Fibroblast of mammary gland (primary cell): ENCODE data around the gene SH3RF3.

Source experiments
- DNase-seq: peaks from one replicate; pipeline ENCODE4 v3.0.0-alpha.2; 2010; ENCODE audit warnings: low read depth
- H3K4me3 ChIP-seq: 2 replicates; pipeline ENCODE4 v1.5.1; 2011; ENCODE audit warnings: low read depth, mild to moderate bottlenecking, low read length, moderate library complexity; ENCODE audit not compliant: control insufficient read depth
- TF ChIP-seq, protein P1 (sequence below): conservative IDR thresholded peaks from 2 replicates; pipeline ENCODE4 v1.5.1; 2011; ENCODE audit warnings: low read depth, low read length, inconsistent platforms; ENCODE audit not compliant: control insufficient read depth, insufficient read depth

The SH3RF3 gene

DNA sequence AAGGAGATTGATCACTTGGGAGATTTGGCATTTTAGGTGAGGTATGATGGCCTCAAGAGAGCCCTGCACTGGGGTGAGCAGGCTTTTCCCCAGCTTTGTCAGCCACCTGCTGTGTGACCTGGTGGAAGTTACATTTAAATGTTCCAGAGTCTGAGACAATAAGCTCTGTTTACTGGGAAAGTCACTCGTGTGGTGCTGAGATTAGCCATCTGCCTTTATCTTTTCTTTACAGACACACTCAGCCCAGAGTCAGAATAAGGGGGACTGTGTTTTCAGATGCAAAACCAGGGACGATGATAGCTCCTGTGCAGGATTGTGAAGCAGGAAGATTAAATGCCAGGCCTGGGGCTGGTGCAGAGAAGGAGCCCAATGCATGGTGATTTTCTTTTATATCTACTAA, 47.9 kb downstream of the SH3RF3 start:
- no peak overlapping the region for H3K4me3 ChIP-seq
- no peak for DNase-seq
- TF ChIP-seq, protein P1, sequence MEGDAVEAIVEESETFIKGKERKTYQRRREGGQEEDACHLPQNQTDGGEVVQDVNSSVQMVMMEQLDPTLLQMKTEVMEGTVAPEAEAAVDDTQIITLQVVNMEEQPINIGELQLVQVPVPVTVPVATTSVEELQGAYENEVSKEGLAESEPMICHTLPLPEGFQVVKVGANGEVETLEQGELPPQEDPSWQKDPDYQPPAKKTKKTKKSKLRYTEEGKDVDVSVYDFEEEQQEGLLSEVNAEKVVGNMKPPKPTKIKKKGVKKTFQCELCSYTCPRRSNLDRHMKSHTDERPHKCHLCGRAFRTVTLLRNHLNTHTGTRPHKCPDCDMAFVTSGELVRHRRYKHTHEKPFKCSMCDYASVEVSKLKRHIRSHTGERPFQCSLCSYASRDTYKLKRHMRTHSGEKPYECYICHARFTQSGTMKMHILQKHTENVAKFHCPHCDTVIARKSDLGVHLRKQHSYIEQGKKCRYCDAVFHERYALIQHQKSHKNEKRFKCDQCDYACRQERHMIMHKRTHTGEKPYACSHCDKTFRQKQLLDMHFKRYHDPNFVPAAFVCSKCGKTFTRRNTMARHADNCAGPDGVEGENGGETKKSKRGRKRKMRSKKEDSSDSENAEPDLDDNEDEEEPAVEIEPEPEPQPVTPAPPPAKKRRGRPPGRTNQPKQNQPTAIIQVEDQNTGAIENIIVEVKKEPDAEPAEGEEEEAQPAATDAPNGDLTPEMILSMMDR, result no peak

DNA sequence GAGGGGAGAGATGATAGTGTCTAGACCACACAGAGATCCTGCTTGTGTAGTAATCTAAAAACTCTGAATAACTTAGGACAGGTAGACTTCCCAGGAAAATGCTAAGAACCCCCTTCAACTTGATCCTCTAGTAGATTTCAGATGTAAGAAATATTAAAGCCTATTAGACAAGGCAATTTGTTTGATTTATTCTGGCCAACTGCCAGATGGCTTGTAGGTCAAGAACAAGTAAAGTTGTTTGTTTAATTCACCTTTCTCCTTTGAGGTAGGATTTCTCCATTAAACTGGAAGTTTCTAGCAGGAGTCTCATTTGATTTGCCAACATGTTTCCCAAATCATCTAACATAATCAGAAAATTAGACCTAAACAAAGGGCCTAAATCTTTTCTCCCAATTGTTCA, 48.6 kb downstream of the SH3RF3 start:
- no peak for DNase-seq
- H3K4me3 ChIP-seq, result no peak overlapping the region
- TF ChIP-seq, protein P1, result no peak

DNA sequence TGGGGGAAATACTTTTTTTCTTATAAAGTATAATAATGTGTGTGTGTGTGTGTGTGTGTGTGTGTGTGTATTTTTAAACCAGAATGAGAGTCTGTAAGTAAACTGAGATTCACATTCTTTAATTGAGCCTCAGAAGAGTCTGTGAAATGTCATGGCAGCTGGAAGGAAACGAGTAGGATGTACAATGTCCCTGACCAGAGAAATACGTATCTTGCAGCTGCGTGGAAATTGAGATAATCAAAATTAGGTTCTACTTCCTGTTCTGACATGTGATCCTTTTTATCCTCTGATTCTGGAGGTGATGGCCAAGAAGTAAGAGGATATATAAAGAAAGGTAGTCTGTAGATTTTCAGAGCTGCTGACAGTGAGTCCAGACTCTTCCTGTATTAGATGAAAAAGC, 50.0 kb downstream of the SH3RF3 start:
- no peak overlapping the region for H3K4me3 ChIP-seq
- TF ChIP-seq, protein P1, result no peak
- DNase-seq, result no peak

DNA sequence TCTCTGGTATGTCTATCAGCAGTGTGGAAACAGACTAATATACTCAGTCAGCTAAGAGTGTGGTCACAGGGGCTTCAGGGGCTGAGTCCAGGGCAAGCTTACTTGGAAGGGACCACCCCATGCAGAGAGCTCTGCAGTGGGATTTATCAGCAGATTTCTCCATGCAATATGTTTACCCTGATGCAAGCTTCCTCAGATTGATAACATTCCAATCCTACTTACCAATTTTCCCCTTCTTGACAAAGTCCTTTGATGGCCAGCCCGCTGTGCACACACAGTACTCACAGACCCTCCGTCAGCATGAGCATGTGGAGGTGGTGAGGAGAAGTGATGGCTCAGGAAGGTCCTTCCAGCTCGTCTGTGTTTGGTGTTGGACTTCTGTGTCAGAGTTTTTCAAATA, 51.8 kb downstream of the SH3RF3 start:
- no peak overlapping the region for H3K4me3 ChIP-seq
- no peak for DNase-seq
- TF ChIP-seq, protein P1, result no peak

DNA sequence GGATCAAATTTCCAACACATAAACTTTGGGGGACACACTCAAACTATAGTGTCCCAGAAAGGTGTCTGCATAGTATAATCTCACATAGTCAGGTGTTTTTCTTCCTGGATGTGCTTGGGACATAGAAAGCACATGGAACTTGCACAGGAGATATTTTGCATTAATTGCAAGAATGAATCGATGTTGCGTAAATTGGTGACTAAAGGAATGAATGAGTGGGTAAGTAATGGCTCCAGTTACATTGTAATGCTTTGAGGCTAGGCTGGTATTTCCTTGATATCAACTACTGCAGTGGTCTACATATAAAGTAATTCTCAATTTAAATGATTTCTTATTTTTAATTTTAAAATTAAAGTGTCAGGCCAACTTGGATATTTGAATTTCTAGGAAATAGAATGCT, 53.4 kb downstream of the SH3RF3 start:
- peak; percentile 59 for DNase-seq
- TF ChIP-seq, protein P1, result no peak
- no peak overlapping the region for H3K4me3 ChIP-seq

DNA sequence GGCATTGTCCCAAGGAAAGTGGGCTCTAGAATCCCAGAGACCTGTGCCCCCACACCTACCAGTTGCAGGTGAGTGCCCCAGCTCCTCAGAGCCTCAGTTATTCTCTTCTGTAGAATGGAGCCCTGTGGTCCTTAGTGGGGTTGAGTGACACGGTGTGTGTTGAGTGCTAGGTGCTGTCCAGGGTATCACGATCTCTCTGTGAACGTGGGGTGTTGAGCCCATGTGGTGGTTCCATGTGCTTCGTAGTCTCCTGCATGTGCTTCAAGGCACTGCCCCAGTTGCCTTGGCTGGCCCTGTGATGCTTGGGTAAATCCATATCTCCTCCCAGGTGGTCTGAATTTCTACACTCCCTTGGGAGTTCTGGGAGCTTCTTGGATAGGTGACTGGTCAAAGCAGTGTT, 54.9 kb downstream of the SH3RF3 start:
- no peak for DNase-seq
- TF ChIP-seq, protein P1, result no peak
- H3K4me3 ChIP-seq, result no peak overlapping the region

DNA sequence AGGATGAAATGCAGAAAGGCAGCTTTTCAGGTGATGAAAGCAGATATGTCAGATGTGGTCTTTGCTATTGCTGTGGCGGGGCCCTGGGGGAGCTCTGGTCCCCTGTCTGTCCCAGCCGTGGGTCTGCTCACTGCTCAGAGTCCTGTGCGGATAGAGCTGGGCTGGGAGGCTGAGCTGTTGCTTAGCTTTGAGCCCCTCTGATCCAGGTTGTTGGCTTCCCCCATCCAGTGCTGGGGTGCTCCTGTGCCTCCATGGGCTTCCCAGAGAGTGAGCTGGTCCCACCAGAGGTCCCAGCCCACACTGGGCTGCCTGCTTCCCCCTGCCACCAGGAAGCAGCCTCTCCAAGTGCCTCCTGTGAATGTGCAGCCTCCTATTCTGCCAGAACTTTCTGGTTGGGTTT, 55.4 kb downstream of the SH3RF3 start:
- DNase-seq, result no peak
- H3K4me3 ChIP-seq, result no peak overlapping the region
- TF ChIP-seq, protein P1, result no peak
